ENCODE data around the gene CDC20. TPM values are rescaled to one million over a fixed set of nuclear protein-coding genes. Genes with fewer than 3 reads are reported as not detected.

Gene CDC20
- total RNA-seq, 2 donors from 2014 or later: 0.65 to 0.97 TPM

GRCh38 chr1:43339584-43340232 is 19.1 kb upstream of the CDC20 start:
- ATAC-seq (no peak), DNase-seq (no peak)
- peaks cover 4% of the 10 kb centered on the region for H3K4me1 Mint-ChIP-seq
- no peak overlapping the region for H3K27ac Mint-ChIP-seq
- H3K4me3 Mint-ChIP-seq: no peak overlapping the region
- H3K9me3 ChIP-seq (ENCODE audit: control insufficient read depth, low read length, poor library complexity, severe bottlenecking): no peaks in the 10 kb centered on the region
- peaks cover 10% of the 10 kb centered on the region for H3K27me3 Mint-ChIP-seq
- peaks cover 5% of the 10 kb centered on the region for H3K36me3 Mint-ChIP-seq (ENCODE audit: low read depth)

- peaks cover 9% of the 10 kb centered on the region for H3K27me3 Mint-ChIP-seq
- peaks cover 4% of the 10 kb centered on the region for H3K4me1 Mint-ChIP-seq
- DNase-seq (no peak), ATAC-seq (no peak)
- no peak overlapping the region for H3K27ac Mint-ChIP-seq
- H3K9me3 ChIP-seq (ENCODE audit: control insufficient read depth, low read length, poor library complexity, severe bottlenecking): no peaks in the 10 kb centered on the region
- no peak overlapping the region for H3K4me3 Mint-ChIP-seq
- peaks cover 3% of the 10 kb centered on the region for H3K36me3 Mint-ChIP-seq (ENCODE audit: low read depth)
Measured at GRCh38 chr1:43340559-43340958, 18.2 kb upstream of the CDC20 start.

GRCh38 chr1:43344267-43344850 is 14.4 kb upstream of the CDC20 start:
- ATAC-seq: no peak
- Mint-ChIP-seq H3K27me3 (peaks cover 5% of the 10 kb centered on the region), H3K36me3 (ENCODE audit: low read depth) (peaks cover 3% of the 10 kb centered on the region), H3K4me1 (peaks cover 17% of the 10 kb centered on the region), H3K4me3 (no peak overlapping the region), H3K27ac (peak overlapping the region; percentile 72)
- H3K9me3 ChIP-seq (ENCODE audit: control insufficient read depth, low read length, poor library complexity, severe bottlenecking): no peaks in the 10 kb centered on the region
- no peak for DNase-seq

- Mint-ChIP-seq H3K4me1 (peaks cover 23% of the 10 kb centered on the region), H3K27me3 (peaks cover 5% of the 10 kb centered on the region), H3K27ac (no peak overlapping the region), H3K4me3 (no peak overlapping the region), H3K36me3 (ENCODE audit: low read depth) (peaks cover 3% of the 10 kb centered on the region)
- ATAC-seq: no peak
- DNase-seq: no peak
- no peaks in the 10 kb centered on the region for H3K9me3 ChIP-seq (ENCODE audit: control insufficient read depth, low read length, poor library complexity, severe bottlenecking)
Measured at GRCh38 chr1:43345120-43345519, 13.7 kb upstream of the CDC20 start.

DNA sequence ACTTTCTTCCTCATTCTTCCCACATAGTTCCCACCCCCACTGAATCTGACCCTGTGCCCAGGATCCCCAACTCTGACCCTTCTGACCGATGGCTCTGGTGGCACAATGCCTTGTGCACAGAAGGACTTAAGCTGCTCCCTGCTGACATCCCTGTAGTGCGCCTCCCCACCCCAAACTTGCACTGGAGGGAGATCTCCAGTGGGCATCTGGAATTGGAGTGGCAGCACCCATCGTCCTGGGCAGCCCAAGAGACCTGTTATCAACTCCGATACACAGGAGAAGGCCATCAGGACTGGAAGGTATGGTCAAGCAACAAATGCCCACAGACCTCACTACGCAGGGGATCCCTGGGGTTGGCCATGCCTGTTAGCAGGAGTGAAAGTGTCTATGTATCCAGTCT is 12.1 kb upstream of the CDC20 start:
- no peak overlapping the region for H3K4me3 Mint-ChIP-seq
- H3K36me3 Mint-ChIP-seq (ENCODE audit: low read depth): peaks cover 3% of the 10 kb centered on the region
- peak overlapping the region; percentile 67 for H3K27ac Mint-ChIP-seq
- no peak for DNase-seq
- no peak for ATAC-seq
- H3K27me3 Mint-ChIP-seq: peaks cover 5% of the 10 kb centered on the region
- peaks cover 23% of the 10 kb centered on the region for H3K4me1 Mint-ChIP-seq
- H3K9me3 ChIP-seq (ENCODE audit: control insufficient read depth, low read length, poor library complexity, severe bottlenecking): no peaks in the 10 kb centered on the region

GRCh38 chr1:43348343-43348808 is 10.4 kb upstream of the CDC20 start:
- H3K9me3 ChIP-seq (ENCODE audit: control insufficient read depth, low read length, poor library complexity, severe bottlenecking): no peaks in the 10 kb centered on the region
- Mint-ChIP-seq H3K4me1 (peaks cover 23% of the 10 kb centered on the region), H3K27ac (peak overlapping the region; percentile 93), H3K27me3 (peaks cover 5% of the 10 kb centered on the region), H3K4me3 (peak overlapping the region; percentile 66), H3K36me3 (ENCODE audit: low read depth) (peaks cover 6% of the 10 kb centered on the region)
- no peak for DNase-seq
- ATAC-seq: no peak

DNA sequence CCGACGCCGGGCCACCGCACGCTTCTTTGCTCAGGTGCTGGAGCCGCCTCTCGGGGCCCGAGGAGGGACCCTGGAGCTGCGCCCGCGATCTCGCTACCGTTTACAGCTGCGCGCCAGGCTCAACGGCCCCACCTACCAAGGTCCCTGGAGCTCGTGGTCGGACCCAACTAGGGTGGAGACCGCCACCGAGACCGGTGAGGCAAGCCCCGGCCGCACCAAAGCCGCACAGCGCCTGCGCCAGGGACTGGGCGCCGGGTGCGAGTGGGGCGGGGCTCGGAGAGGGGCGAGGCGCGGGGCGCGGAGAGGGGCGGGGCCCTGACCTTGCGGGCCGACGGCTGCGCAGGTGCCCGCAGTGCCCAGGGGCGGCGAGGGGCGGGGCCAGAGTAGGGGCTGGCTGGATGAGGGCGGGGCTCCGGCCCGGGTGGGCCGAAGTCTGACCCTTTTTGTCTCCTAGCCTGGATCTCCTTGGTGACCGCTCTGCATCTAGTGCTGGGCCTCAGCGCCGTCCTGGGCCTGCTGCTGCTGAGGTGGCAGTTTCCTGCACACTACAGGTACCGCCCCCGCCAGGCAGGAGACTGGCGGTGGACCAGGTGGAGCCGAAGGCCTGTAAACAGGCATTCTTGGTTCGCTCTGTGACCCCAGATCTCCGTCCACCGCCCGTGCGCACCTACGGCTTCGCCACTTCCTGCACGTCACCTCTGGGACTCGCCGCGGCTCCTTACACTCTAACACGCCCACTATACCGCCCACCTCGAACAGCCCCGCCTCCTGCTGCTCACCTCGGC is 9.8 kb upstream of the CDC20 start:
- H3K4me1 Mint-ChIP-seq: peaks cover 21% of the 10 kb centered on the region
- peak overlapping the region; percentile 93 for H3K27ac Mint-ChIP-seq
- peaks cover 4% of the 10 kb centered on the region for H3K36me3 Mint-ChIP-seq (ENCODE audit: low read depth)
- DNase-seq (peak; percentile 66), ATAC-seq (peak; percentile 91)
- peaks cover 2% of the 10 kb centered on the region for H3K27me3 Mint-ChIP-seq
- peak overlapping the region; percentile 86 for H3K4me3 Mint-ChIP-seq
- no peaks in the 10 kb centered on the region for H3K9me3 ChIP-seq (ENCODE audit: control insufficient read depth, low read length, poor library complexity, severe bottlenecking)

DNA sequence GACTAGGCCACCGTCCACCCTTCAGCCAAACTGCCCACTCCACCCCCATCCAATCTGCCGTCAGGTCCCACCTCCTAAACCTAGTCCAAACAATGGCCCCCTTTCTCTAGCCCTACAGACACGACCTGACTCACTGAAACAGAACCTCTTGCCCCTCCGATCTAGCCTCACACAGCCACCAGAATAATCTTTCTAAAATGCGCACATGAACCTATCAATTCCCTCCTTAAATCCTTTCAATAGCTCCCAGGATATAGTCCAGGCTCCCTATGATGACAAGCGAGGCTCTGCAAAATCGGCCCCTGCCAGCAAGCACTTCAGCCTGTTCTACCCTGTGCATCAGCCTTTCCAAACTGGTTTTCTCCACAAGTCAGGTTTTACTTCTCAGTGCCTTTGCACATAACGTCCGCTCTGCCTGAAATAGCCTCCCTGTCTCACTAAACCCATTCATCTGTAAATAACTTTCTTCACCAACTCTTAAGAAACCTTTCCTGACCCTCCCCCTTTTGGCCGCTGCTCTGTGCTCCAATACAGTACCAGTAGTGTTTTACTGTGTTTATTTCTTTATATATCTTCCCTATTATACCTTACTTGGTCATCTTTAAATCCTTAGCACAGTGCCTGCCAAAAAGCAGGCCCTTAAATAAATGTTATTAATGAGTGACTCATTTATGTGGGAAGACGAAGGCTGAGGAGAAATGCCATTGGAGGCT is 9.0 kb upstream of the CDC20 start:
- Mint-ChIP-seq H3K27me3 (no peaks in the 10 kb centered on the region), H3K36me3 (ENCODE audit: low read depth) (peaks cover 4% of the 10 kb centered on the region), H3K4me1 (peaks cover 22% of the 10 kb centered on the region), H3K27ac (peak overlapping the region; percentile 93), H3K4me3 (peak overlapping the region; percentile 86)
- DNase-seq (no peak), ATAC-seq (no peak)
- no peaks in the 10 kb centered on the region for H3K9me3 ChIP-seq (ENCODE audit: control insufficient read depth, low read length, poor library complexity, severe bottlenecking)

DNA sequence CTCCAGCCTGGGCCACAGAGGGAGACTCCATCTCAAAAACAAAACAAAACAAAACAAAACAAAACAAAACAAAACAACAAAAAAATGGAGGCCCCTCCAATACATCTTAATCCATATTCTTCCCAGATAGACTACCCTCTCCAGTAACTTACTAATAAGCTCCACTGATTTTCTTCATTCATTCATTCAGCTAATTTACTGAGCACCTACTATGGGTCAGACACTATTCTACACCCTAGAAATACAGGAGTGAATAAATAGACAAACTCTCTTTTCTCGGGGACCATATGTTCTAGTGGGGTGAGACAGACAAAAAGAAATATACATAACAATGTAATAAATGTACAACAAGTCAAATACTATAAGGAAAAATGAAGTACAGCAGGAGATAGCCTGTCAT is 7.8 kb upstream of the CDC20 start:
- H3K36me3 Mint-ChIP-seq (ENCODE audit: low read depth): peaks cover 4% of the 10 kb centered on the region
- peaks cover 19% of the 10 kb centered on the region for H3K4me1 Mint-ChIP-seq
- no peaks in the 10 kb centered on the region for H3K9me3 ChIP-seq (ENCODE audit: control insufficient read depth, low read length, poor library complexity, severe bottlenecking)
- no peaks in the 10 kb centered on the region for H3K27me3 Mint-ChIP-seq
- DNase-seq (no peak), ATAC-seq (no peak)
- H3K4me3 Mint-ChIP-seq: no peak overlapping the region
- peak overlapping the region; percentile 93 for H3K27ac Mint-ChIP-seq

DNA sequence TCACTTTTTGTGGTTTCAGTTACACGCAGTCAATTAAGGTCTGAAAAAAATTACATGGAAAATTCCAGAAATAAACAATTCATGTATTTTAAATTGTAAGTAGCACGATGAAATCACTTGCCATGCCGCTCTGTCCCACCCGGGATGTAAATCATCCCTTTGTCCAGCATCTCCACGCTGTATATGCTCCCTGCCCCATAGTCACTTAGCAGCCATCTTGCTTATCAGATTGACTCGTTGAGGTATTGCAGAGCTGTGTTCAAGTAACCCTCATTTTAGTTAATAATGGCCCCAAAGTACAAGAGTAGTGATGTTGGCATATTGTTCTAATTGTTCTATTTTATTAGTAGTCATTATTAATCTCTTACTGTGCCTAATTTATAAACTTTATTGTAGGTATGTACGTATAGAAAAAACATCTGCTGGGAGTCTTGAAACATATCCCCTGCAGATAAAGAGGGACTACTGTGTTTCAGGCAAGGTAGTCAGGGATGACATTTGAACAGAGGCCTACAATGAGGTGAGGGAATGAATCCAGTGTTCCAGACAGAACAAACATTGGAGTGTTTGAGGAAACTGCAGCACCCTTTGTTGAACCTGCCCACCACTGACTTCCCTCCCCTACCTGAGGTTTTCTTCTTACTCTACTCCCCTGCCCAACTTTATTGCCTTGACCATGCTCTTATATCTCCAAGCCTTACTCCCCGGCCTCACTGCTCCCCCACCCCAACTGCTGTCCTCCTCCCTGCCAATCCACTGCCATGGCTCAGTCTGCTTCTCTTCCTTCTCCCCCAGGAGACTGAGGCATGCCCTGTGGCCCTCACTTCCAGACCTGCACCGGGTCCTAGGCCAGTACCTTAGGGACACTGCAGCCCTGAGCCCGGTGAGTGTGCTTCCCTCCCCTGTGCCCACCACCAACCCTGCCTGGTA is 7.1 kb upstream of the CDC20 start:
- H3K36me3 Mint-ChIP-seq (ENCODE audit: low read depth): peaks cover 4% of the 10 kb centered on the region
- H3K27ac Mint-ChIP-seq: peak overlapping the region; percentile 93
- H3K4me1 Mint-ChIP-seq: peaks cover 18% of the 10 kb centered on the region
- no peaks in the 10 kb centered on the region for H3K27me3 Mint-ChIP-seq
- H3K4me3 Mint-ChIP-seq: no peak overlapping the region
- DNase-seq (no peak), ATAC-seq (no peak)
- H3K9me3 ChIP-seq (ENCODE audit: control insufficient read depth, low read length, poor library complexity, severe bottlenecking): no peaks in the 10 kb centered on the region

DNA sequence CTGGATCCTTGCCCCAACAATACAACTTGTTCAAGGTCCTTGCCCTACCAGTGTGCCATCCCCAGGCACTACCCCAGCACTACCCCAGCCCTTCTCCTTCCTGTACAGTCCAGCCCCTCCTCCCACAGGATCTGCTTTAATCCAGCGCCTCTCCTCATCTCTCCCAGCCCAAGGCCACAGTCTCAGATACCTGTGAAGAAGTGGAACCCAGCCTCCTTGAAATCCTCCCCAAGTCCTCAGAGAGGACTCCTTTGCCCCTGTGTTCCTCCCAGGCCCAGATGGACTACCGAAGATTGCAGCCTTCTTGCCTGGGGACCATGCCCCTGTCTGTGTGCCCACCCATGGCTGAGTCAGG is 6.5 kb upstream of the CDC20 start:
- DNase-seq (no peak), ATAC-seq (no peak)
- Mint-ChIP-seq H3K27me3 (no peaks in the 10 kb centered on the region), H3K27ac (peak overlapping the region; percentile 93), H3K36me3 (ENCODE audit: low read depth) (peaks cover 4% of the 10 kb centered on the region), H3K4me1 (peaks cover 16% of the 10 kb centered on the region), H3K4me3 (no peak overlapping the region)
- no peaks in the 10 kb centered on the region for H3K9me3 ChIP-seq (ENCODE audit: control insufficient read depth, low read length, poor library complexity, severe bottlenecking)

GRCh38 chr1:43352881-43353280 is 5.9 kb upstream of the CDC20 start:
- H3K9me3 ChIP-seq (ENCODE audit: control insufficient read depth, low read length, poor library complexity, severe bottlenecking): no peaks in the 10 kb centered on the region
- H3K4me3 Mint-ChIP-seq: no peak overlapping the region
- ATAC-seq (no peak), DNase-seq (no peak)
- H3K27ac Mint-ChIP-seq: peak overlapping the region; percentile 93
- H3K4me1 Mint-ChIP-seq: peaks cover 16% of the 10 kb centered on the region
- no peaks in the 10 kb centered on the region for H3K27me3 Mint-ChIP-seq
- peaks cover 4% of the 10 kb centered on the region for H3K36me3 Mint-ChIP-seq (ENCODE audit: low read depth)
